ENCODE results near the gene PHF12.

DNA sequence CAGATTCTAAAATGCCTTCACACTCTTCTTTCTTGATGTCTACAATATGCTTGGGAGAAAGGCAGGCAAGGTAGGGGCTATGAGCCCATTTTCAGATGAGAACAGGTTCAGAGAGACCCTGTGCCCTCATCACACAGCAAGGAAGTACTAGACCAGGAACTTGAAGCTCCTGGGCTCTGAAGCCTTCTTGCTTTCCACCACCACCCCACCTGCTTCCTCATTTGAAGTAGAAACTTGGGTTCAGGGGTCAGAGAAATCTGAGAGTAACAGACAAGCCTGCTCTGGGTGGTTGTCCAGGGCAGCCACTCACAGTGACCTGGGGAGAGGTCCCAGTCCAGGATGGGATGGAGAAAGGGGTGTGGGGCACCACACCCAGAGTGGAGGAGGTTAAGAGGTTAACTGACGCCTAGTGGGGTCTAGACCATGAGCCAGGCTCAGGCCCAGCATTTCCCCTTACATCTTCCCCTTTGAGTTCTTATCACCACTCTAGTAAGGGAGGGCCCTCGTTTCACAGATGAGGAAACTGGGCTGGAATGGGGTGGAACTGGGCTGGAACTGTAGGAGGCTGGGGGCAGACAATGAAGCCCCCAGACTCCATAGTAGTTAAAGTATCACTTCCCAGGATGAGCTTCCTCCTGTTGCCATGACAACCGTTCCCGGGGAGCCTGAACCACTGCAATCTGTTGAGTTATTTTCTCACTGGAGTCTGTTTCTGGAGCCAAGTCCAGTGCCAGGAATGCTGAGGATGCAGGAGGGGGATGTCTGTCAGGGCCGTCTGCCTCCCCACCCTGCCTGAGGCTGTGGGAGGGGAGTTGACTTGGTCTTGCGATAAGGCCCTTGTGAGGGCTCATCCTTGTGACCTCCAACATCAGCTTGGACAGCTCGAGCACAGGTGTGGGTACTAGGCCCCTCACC, 16.2 kb upstream of the PHF12 start:
- TF ChIP-seq, protein P1, sequence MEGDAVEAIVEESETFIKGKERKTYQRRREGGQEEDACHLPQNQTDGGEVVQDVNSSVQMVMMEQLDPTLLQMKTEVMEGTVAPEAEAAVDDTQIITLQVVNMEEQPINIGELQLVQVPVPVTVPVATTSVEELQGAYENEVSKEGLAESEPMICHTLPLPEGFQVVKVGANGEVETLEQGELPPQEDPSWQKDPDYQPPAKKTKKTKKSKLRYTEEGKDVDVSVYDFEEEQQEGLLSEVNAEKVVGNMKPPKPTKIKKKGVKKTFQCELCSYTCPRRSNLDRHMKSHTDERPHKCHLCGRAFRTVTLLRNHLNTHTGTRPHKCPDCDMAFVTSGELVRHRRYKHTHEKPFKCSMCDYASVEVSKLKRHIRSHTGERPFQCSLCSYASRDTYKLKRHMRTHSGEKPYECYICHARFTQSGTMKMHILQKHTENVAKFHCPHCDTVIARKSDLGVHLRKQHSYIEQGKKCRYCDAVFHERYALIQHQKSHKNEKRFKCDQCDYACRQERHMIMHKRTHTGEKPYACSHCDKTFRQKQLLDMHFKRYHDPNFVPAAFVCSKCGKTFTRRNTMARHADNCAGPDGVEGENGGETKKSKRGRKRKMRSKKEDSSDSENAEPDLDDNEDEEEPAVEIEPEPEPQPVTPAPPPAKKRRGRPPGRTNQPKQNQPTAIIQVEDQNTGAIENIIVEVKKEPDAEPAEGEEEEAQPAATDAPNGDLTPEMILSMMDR (IDR thresholded peaks at IDR 0.05; ENCODE audit: low read depth, low read length, poor library complexity, severe bottlenecking) = no peak
- TF ChIP-seq EZH2phosphoT487 (IDR thresholded peaks at IDR 0.05; ENCODE audit: borderline replicate concordance, low read length) = no peak
